ENCODE data around the gene ENTPD3.
A peak's percentile ranks its signal among the peaks of the same experiment; 100 is the strongest.

Gene ENTPD3

DNA sequence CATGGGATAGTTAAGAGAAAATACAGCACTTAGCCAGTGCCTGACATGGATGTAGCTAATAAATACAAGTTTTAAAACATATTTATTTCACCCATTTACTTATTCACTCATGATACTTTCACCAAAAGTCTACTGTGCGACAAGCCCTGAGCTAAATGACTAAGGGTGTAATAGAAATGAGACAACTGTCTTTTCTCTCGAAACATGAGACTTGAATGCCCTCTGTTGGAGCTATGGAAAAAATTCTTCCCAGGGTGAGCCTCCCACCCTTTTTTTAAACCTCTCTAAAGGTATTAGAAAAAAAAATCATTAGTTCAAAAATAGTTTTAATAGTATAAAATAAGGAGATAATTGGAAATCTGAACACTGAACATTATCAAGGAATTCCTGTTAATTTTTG is 45.8 kb downstream of the ENTPD3 start:
- no peaks in the 10 kb centered on the region for H3K27me3 Mint-ChIP-seq
- H3K4me1 Mint-ChIP-seq (ENCODE audit: low read depth) = no peaks in the 10 kb centered on the region
- no peak overlapping the region for H3K27ac Mint-ChIP-seq
- intact Hi-C loops (cut with micrococcal nuclease) = no loop called here
- H3K4me3 Mint-ChIP-seq = no peak overlapping the region
- H3K9me3 Mint-ChIP-seq = no peaks in the 10 kb centered on the region
- peaks cover 6% of the 10 kb centered on the region for H3K36me3 Mint-ChIP-seq (ENCODE audit: low read depth)

DNA sequence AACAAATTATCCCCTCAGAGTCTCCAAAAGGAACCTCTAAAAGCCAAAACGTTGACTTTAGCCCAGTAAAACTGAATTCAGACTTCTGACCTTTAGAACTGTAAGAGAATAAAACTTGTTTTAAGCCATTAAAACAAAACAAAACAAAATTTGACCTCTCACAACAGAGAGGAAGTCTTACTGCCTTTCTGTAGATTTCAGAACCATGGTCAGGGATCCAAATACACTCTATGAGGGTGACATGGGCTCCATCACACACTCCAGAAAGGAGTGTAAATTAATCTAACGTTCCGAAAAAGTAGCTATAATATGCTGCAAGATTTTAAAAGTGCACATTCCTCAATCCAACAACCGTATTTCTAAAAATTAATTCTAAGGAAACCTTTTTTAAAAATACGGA is 50.9 kb downstream of the ENTPD3 start:
- no peak overlapping the region for H3K4me3 Mint-ChIP-seq
- intact Hi-C loops (cut with micrococcal nuclease) = no loop called here
- no peaks in the 10 kb centered on the region for H3K4me1 Mint-ChIP-seq (ENCODE audit: low read depth)
- no peaks in the 10 kb centered on the region for H3K36me3 Mint-ChIP-seq (ENCODE audit: low read depth)
- H3K27ac Mint-ChIP-seq = no peak overlapping the region
- no peaks in the 10 kb centered on the region for H3K9me3 Mint-ChIP-seq
- no peaks in the 10 kb centered on the region for H3K27me3 Mint-ChIP-seq

DNA sequence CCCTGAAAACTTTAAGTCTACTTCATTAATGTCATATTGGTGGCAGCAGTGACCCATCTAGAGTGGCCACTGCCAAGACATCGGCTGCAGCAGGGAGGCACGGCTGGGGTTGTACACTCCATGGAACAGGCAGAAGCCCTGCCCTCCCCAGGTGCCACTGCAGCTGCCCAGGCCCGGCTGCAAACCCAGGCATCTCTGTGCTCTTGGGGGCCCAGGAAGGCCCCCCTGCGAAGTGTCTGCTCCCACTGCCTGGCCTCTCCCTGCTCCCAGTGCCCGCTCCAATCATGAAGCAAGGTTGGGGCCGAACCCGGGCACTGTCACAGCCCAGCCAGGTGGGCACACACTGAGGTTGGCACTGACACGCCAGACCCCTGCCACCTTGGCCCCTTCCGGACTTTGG is 58.1 kb downstream of the ENTPD3 start:
- no peaks in the 10 kb centered on the region for H3K9me3 Mint-ChIP-seq
- no peaks in the 10 kb centered on the region for H3K27me3 Mint-ChIP-seq
- H3K27ac Mint-ChIP-seq = no peak overlapping the region
- peaks cover 5% of the 10 kb centered on the region for H3K4me1 Mint-ChIP-seq (ENCODE audit: low read depth)
- H3K36me3 Mint-ChIP-seq (ENCODE audit: low read depth) = peaks cover 39% of the 10 kb centered on the region
- no peak overlapping the region for H3K4me3 Mint-ChIP-seq
- intact Hi-C loops (cut with micrococcal nuclease) = no loop called here

DNA sequence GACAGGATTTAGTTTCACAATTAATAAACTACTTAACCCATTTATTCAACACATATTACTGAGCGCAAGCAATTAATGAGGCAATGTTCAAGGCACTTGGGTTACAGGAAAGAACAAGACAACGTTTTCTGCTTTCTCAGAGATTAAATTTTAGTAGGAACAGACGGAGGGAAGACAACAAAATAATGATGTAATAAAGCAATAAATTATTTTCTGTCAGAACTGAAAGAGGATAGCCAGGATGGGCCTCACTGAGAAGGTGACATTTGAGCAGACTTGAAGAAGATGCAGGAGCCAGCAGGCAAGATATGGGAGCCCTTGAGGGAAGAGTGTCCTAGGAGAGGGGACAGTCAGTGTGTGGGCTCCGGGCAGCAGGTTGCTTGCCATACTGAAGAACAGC is 58.9 kb downstream of the ENTPD3 start:
- Mint-ChIP-seq H3K27ac (no peak overlapping the region), H3K4me1 (ENCODE audit: low read depth) (peaks cover 8% of the 10 kb centered on the region), H3K27me3 (no peaks in the 10 kb centered on the region), H3K36me3 (ENCODE audit: low read depth) (peaks cover 46% of the 10 kb centered on the region), H3K4me3 (no peak overlapping the region), H3K9me3 (no peaks in the 10 kb centered on the region)
- intact Hi-C loops (cut with micrococcal nuclease) = no loop called here

DNA sequence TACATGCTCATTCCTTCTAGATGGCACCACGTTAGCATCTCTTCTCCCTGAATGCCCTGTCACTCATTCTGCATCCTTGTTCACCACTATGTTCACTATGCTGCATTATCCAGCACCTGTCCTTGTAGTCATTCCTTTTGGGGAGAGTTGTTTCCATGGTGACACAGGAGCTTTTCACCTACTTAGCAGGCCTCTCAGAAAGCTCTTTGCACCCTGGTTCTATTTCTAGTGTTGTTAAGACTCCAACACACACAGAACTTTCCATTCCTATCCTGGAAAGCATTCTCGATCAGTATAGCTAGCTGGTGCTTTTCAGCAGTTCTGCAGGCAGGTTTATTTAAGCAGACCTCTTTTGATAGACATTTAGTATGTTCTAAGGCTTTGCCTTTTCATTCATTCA is 63.5 kb downstream of the ENTPD3 start:
- Mint-ChIP-seq H3K36me3 (ENCODE audit: low read depth) (peaks cover 54% of the 10 kb centered on the region), H3K27ac (no peak overlapping the region)

DNA sequence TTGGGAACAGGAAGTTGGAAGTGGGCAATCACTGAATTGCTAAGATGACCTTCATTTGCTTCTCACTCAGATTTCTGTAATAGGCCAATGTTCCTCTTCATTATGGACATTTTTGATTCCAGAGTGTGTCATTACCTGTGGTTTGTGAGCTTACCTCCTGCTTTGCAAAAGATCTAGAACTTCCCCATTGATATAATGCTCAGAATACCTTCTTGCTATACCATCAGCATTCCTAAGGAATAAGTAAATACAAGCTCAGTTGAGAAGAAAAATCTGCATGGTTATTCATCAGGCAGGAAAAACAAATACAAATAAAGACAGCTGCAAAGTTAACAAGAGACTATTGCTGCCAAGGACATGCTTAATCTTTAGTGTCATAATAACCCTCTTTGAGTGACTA is 64.6 kb downstream of the ENTPD3 start:
- Mint-ChIP-seq H3K9me3 (no peaks in the 10 kb centered on the region), H3K36me3 (ENCODE audit: low read depth) (peaks cover 43% of the 10 kb centered on the region), H3K27ac (no peak overlapping the region), H3K4me1 (ENCODE audit: low read depth) (peaks cover 25% of the 10 kb centered on the region), H3K4me3 (no peak overlapping the region), H3K27me3 (peaks cover 2% of the 10 kb centered on the region)
- intact Hi-C loops (cut with micrococcal nuclease) = loop anchor here (5.0 kb wide), 1 partner anchor 144 kb away; the partner anchor contains the start of gene EIF1B

More for the DNA sequence above, 63.5 kb downstream of the ENTPD3 start:
- H3K27me3 Mint-ChIP-seq = peaks cover 1% of the 10 kb centered on the region
- intact Hi-C loops (cut with micrococcal nuclease) = loop anchor here (5.0 kb wide), 1 partner anchor 143 kb away; the partner anchor contains the start of gene EIF1B
- H3K4me1 Mint-ChIP-seq (ENCODE audit: low read depth) = peaks cover 25% of the 10 kb centered on the region
- no peak overlapping the region for H3K4me3 Mint-ChIP-seq
- H3K9me3 Mint-ChIP-seq = no peaks in the 10 kb centered on the region

DNA sequence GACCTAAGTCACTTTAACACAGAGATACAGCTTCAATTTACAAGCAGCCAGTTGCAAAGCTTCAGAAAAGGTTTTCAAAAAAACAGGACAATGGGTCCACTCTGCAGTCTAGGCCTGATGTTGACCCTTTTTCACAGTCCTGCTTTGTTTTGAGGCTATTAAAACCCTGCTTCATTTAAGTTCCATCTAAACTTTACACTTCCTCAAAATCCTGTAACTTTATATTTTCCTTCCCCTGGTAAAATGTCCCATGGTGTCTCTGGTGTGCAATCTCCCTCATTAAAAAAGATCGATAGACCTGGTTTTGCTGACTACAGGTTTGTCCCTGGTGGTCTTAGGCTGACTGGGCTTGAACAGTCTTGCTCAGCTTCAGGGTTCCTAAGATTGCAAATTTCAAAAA is 65.1 kb downstream of the ENTPD3 start:
- Mint-ChIP-seq H3K27me3 (peaks cover 2% of the 10 kb centered on the region), H3K4me3 (peak overlapping the region; percentile 98), H3K4me1 (ENCODE audit: low read depth) (peaks cover 25% of the 10 kb centered on the region), H3K36me3 (ENCODE audit: low read depth) (peaks cover 42% of the 10 kb centered on the region), H3K27ac (peak overlapping the region; percentile 96), H3K9me3 (no peaks in the 10 kb centered on the region)
- intact Hi-C loops (cut with micrococcal nuclease) = loop anchor here (2.0 to 5.0 kb wide), 2 partner anchors 73 to 145 kb away; partner anchors contain the start of genes EIF1B and ZNF621

DNA sequence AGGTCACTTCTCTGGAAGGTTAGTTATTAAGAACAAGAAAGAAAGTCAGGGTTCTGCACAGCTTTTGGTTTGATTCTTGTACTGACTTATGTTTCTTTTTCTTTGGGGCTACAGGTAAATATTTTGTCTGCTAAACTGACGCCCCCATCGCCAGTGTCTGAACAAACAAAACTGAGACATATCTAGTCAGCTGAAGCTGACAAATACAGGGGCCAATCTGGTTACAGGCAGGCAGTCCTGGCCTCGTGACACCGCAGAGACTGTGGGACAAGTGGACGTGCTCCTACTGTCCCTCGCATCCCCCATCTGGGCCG is 65.5 kb downstream of the ENTPD3 start:
- H3K9me3 Mint-ChIP-seq = no peaks in the 10 kb centered on the region
- peaks cover 2% of the 10 kb centered on the region for H3K27me3 Mint-ChIP-seq
- intact Hi-C loops (cut with micrococcal nuclease) = loop anchor here (2.0 to 5.0 kb wide), 2 partner anchors 72 to 145 kb away; partner anchors contain the start of genes EIF1B and ZNF621
- peak overlapping the region; percentile 98 for H3K4me3 Mint-ChIP-seq
- H3K36me3 Mint-ChIP-seq (ENCODE audit: low read depth) = peaks cover 42% of the 10 kb centered on the region
- peak overlapping the region; percentile 96 for H3K27ac Mint-ChIP-seq
- peaks cover 25% of the 10 kb centered on the region for H3K4me1 Mint-ChIP-seq (ENCODE audit: low read depth)

DNA sequence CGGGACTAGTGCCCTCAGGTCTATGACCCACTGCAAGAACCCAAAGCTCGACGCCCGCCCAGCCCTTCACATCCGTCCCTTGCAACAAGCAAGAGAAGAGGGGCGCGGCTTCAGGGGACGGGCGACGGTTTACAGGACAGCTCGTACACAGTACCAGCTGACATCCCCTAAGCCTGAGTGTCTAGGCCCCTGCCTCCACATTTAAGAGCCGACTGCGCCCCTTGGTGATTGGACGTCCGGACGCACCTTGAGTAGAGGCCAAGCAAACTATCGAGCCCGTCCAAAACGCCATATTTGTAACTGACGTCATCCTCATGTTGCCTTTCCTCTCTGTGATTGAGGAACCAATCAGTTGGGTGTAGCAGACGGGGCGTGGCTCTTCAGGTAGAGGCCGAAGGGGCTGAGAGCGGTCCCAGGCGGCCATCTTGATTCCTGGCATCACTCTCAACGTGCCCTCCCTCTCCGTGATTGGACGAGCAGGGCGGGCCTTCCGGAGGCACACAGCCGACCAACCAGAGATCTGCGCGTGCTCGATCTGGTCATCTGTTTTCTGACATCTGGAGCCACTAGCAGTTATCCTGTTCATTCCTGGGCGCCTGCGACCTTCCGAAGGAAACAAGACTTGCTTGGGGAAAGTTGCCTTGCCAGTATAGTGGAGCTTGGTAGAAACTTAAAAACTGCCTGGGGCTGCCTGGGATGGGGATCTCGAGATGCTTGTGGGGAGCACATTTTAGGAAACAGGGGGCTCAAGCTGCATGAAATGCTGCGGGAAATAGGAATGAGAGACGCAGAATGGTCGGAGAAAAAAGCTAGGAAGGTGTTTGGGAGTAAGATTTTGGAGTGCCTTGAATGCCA is 66.1 kb downstream of the ENTPD3 start:
- Mint-ChIP-seq H3K27ac (peak overlapping the region; percentile 96), H3K4me1 (ENCODE audit: low read depth) (peaks cover 31% of the 10 kb centered on the region), H3K4me3 (peak overlapping the region; percentile 98), H3K36me3 (ENCODE audit: low read depth) (peaks cover 45% of the 10 kb centered on the region), H3K9me3 (no peaks in the 10 kb centered on the region), H3K27me3 (peaks cover 2% of the 10 kb centered on the region)
- intact Hi-C loops (cut with micrococcal nuclease) = loop anchor here (2.0 to 5.0 kb wide), 2 partner anchors 72 to 146 kb away; partner anchors contain the start of genes EIF1B and ZNF621

DNA sequence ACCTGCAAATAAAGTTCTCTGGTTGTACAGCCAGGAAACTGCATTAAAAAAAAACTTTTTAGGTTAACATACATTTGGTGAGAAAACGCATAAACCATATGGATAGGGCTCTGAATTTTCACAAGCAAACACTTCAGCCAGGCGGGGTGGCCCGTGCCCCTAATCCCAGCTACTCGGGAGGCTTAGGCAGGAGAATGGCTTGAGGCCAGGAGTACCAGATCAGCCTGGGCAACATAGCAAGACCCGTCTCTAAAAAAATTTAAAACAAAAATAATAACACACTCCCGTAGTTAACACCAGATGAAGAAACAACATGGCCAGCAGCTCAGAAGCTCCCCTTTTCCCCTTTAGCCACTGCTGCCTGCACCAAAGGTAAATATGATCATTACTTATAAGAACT is 66.9 kb downstream of the ENTPD3 start:
- peak overlapping the region; percentile 96 for H3K27ac Mint-ChIP-seq
- H3K4me1 Mint-ChIP-seq (ENCODE audit: low read depth) = peaks cover 39% of the 10 kb centered on the region
- intact Hi-C loops (cut with micrococcal nuclease) = loop anchor here (2.0 to 5.0 kb wide), 2 partner anchors 71 to 147 kb away; partner anchors contain the start of genes EIF1B and ZNF621
- H3K27me3 Mint-ChIP-seq = peaks cover 2% of the 10 kb centered on the region
- H3K4me3 Mint-ChIP-seq = peak overlapping the region; percentile 98
- no peaks in the 10 kb centered on the region for H3K9me3 Mint-ChIP-seq
- H3K36me3 Mint-ChIP-seq (ENCODE audit: low read depth) = peaks cover 53% of the 10 kb centered on the region

DNA sequence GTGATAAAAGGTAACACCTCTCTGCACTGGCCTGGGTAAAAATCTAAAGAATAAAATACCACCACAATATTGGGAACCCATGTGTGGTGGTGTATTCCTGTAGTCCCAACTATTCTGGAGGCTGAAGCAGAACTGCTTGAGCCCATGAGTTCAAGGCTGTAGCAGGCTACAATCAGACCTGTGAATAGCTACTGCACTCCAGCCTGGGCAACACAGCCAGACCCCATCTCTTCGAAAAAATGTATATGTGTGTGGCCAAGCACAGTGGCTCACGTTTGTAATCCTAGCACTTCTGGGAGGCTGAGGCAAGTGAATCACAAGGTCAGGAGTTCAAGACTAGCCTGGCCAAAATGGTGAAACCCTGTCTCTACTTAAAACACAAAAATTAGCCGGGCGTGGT is 68.3 kb downstream of the ENTPD3 start:
- H3K4me1 Mint-ChIP-seq (ENCODE audit: low read depth) = peaks cover 34% of the 10 kb centered on the region
- intact Hi-C loops (cut with micrococcal nuclease) = no loop called here
- no peaks in the 10 kb centered on the region for H3K9me3 Mint-ChIP-seq
- peaks cover 59% of the 10 kb centered on the region for H3K36me3 Mint-ChIP-seq (ENCODE audit: low read depth)
- no peak overlapping the region for H3K27ac Mint-ChIP-seq
- peaks cover 2% of the 10 kb centered on the region for H3K27me3 Mint-ChIP-seq
- H3K4me3 Mint-ChIP-seq = no peak overlapping the region

DNA sequence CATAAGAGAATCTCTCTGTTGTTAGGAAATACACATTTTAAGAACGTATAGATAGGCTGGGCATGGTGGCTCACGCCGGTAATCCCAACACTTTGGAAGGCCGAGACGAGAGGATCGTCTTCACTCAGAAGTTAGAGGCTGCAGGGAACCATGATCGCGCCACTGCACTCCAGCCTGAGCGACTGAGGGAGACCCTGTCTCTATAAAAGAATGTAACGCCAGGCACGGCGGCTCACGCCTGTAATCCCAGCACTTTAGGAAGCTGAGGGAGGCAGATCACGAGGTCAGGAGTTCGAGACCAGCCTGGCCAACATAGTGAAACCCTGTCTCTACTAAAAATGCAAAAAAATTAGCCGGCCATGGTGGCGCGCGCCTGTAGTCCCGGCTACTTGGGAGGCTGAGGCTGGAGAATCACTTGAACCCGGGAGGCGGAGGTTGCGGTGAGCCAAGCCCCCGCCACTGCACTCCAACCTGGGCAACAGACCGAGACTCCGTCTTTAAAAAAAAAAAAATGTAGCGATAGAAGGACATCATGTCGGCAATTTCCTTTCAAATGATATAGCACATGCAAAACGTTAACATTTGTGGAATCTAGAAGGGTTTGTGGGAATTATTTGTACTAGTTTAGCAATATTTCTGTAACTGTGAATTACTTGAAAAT is 69.4 kb downstream of the ENTPD3 start:
- H3K4me1 Mint-ChIP-seq (ENCODE audit: low read depth) = peaks cover 34% of the 10 kb centered on the region
- no peaks in the 10 kb centered on the region for H3K9me3 Mint-ChIP-seq
- intact Hi-C loops (cut with micrococcal nuclease) = loop anchor here (2.0 kb wide), 1 partner anchor 20 kb away; the partner anchor contains the start of gene ZNF619
- peaks cover 2% of the 10 kb centered on the region for H3K27me3 Mint-ChIP-seq
- peak overlapping the region; percentile 81 for H3K4me3 Mint-ChIP-seq
- peaks cover 61% of the 10 kb centered on the region for H3K36me3 Mint-ChIP-seq (ENCODE audit: low read depth)
- H3K27ac Mint-ChIP-seq = peak overlapping the region; percentile 88

DNA sequence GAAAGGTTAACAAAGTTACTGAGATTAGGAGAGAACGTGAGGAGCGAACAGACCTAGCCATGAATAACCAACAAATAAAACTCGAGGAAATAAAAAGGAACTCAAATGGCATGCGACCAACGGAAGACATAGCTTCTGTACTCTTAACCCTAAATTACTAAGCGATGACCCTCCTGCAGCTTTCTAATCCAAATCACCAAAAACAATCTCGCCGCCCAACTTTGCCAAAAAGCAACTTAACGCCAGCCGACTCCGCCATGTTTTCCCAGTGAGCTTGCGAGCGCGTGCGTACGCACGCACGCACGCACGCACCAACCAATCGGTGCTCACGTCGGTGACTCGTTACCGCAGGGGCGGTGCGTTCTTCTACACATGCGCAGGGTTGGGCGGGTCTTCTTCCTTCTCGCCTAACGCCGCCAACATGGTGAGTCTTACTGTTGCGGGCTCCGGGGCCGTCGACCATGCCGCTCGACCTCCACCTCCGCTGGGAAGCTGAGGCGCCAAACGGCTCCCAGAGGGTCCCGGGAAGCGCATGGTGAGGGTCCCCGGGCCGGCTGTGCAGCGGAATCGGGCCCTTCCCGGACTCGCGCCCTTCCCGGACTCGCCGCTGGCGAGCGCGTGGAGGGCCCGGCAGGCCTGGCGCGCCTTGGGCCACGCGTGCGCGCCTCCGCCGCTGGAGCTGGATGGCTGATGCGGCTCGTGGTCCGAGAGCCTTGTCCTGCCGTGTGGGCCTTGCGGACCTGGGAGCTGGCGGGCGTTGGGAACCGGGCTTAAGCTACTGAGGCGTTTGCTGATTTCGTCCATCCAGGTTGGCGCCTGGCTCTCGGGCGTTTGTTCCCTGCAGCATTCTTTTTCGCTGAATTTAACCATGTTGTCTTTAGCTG is 70.2 kb downstream of the ENTPD3 start, which contains the start of gene RPL14:
RPL14 (plus strand) TSS at position 400 of the 884 bp plus-strand sequence; CDS start at position 533, 133 bp downstream.
- peaks cover 30% of the 10 kb centered on the region for H3K4me1 Mint-ChIP-seq (ENCODE audit: low read depth)
- peaks cover 2% of the 10 kb centered on the region for H3K27me3 Mint-ChIP-seq
- peak within 1 kb of the TSS; percentile 81 for H3K4me3 Mint-ChIP-seq
- no peaks in the 10 kb centered on the region for H3K9me3 Mint-ChIP-seq
- intact Hi-C loops (cut with micrococcal nuclease) = loop anchor here (1.0 to 2.0 kb wide), 2 partner anchors 20 to 67 kb away; partner anchors contain the start of genes ZNF619 and ZNF621
- H3K27ac Mint-ChIP-seq = peak within 1 kb of the TSS; percentile 88
- peaks cover 67% of the 10 kb centered on the region for H3K36me3 Mint-ChIP-seq (ENCODE audit: low read depth)

All from dendritic cell treated with granulocyte-macrophage colony-stimulating factor and Interleukin-4, amounts not matched to agents 40 ng/mL and 50 ng/mL, for 4 days (primary cell).